MM.1S (cell line): Measurements from ENCODE around the gene LCN12.
A peak's percentile ranks its signal among the peaks of the same experiment; 100 is the strongest.

Experiments used
- EZH2 ChIP-seq: fragments of 300-600 bp; sonication (generic); optimal IDR thresholded peaks from 2 replicates; pipeline ENCODE3; 2017; ENCODE audit warnings: low read depth, mild to moderate bottlenecking, antibody characterized with exemption, low read length, mixed read lengths
- TF ChIP-seq, protein P1 (sequence below): fragments of 300-600 bp; sonication (generic); IDR thresholded peaks from 2 replicates; pipeline ENCODE4 v1.5.1; 2016; ENCODE audit warnings: antibody characterized with exemption, low read length, mixed read lengths

DNA sequence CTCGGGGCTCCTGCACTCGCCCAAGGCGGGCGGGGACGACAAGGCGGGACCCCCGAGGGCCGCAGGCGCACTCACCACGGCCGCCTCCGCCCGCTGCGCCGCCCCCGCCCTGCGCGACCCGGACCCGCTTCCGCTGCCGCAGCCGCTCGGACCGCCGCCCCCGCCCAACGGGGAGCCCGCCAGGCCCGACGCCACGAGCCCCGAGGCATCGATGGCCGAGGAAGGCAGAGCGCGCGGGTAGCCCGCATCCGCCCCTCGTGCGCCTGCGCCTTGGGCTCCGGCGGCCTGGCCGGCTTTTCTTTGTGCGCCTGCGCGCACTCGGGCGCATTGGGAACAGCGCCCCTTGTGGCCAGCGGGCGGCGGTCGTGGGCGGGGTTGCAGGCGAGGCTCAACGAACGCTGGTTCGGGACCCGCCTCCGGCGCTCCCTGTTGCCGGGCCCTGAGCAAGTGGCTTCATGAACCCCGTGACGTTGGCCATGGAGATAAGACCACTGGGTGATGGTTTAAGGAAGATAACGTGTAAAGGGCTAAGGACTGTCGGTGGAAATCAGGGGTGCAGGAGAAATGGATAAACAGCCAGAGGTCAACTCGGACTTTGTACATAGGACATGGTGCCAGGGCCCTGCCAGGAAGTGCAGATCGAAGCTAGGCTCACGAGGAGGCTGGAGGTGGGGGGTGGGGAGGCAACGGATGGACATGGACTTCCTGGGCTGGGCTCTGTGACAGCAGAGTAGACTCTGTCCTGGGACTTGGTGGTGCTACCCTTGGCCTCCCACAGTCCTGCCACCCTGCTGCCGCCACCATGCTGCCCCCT lies 7.3 kb upstream of the LCN12 start, which contains the start of the genes C8G and FBXW5:
- TF ChIP-seq EZH2: no peak
- TF ChIP-seq, protein P1, sequence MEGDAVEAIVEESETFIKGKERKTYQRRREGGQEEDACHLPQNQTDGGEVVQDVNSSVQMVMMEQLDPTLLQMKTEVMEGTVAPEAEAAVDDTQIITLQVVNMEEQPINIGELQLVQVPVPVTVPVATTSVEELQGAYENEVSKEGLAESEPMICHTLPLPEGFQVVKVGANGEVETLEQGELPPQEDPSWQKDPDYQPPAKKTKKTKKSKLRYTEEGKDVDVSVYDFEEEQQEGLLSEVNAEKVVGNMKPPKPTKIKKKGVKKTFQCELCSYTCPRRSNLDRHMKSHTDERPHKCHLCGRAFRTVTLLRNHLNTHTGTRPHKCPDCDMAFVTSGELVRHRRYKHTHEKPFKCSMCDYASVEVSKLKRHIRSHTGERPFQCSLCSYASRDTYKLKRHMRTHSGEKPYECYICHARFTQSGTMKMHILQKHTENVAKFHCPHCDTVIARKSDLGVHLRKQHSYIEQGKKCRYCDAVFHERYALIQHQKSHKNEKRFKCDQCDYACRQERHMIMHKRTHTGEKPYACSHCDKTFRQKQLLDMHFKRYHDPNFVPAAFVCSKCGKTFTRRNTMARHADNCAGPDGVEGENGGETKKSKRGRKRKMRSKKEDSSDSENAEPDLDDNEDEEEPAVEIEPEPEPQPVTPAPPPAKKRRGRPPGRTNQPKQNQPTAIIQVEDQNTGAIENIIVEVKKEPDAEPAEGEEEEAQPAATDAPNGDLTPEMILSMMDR: peak; percentile 90
